H1 (cell line): ENCODE data around the gene EYA4.

ENCODE experiments used
- CTCF ChIP-seq, 3 experiments: IDR thresholded peaks; 1 replicate in 2 of 3; 2 replicates in 1 of 3; pipeline versions ENCODE4 v1.5.1 to v1.6.1; 2011; ENCODE audit warnings: low read length in 3 of 3, mild to moderate bottlenecking in 3 of 3, inconsistent platforms in 2 of 3, low read depth in 1 of 3, moderate library complexity in 1 of 3; ENCODE audit not compliant: insufficient read depth in 1 of 3; ENCODE audit errors: control extremely low read depth in 1 of 3
- FOSL1 ChIP-seq: IDR thresholded peaks from 2 replicates; pipeline ENCODE4 v1.6.1; 2011; ENCODE audit warnings: mild to moderate bottlenecking, low read depth, low read length, moderate library complexity; ENCODE audit not compliant: insufficient read depth
- PHF8 ChIP-seq: fragments of 200-600 bp; sonication (generic); conservative IDR thresholded peaks from 2 replicates; pipeline ENCODE4 v1.7.1; 2012; ENCODE audit warnings: low read depth, mild to moderate bottlenecking, inconsistent platforms, low read length, moderate library complexity
- POLR2A ChIP-seq, 2 experiments: IDR thresholded peaks; 1 replicate in 1 of 2; 2 replicates in 1 of 2; pipeline ENCODE4 v1.6.1; 2011; ENCODE audit warnings: low read depth in 2 of 2, low read length in 2 of 2, mild to moderate bottlenecking in 2 of 2; ENCODE audit errors: control extremely low read depth in 1 of 2
- RAD21 ChIP-seq, 2 experiments: IDR thresholded peaks in 1 of 2; conservative IDR thresholded peaks in 1 of 2; 2 replicates each; pipeline ENCODE4 v1.6.1; 2011; ENCODE audit warnings: low read depth in 2 of 2, low read length in 2 of 2, improper control_type of control experiment in 1 of 2, inconsistent platforms in 1 of 2, mild to moderate bottlenecking in 1 of 2, moderate library complexity in 1 of 2
- TAF7 ChIP-seq: optimal IDR thresholded peaks from 2 replicates; pipeline ENCODE3; 2011; ENCODE audit warnings: low read depth, mild to moderate bottlenecking, inconsistent platforms, low read length, moderate library complexity, borderline replicate concordance
- YY1 ChIP-seq: IDR thresholded peaks from 2 replicates; pipeline ENCODE4 v1.6.1; 2011; ENCODE audit warnings: low read depth, mild to moderate bottlenecking, low read length

GRCh38 chr6:133410638-133411435, 169.7 kb downstream of the EYA4 start:
- TF ChIP-seq YY1 (no peak), POLR2A (IDR thresholded peaks at IDR 0.05; ENCODE audit: control extremely low read depth in 1 of 2, low read depth in 2 of 2, low read length in 2 of 2) (no peak), CTCF (IDR thresholded peaks at IDR 0.05; ENCODE audit: control extremely low read depth in 1 of 3, insufficient read depth in 1 of 3, low read depth in 1 of 3, low read length in 3 of 3) (no peak), FOSL1 (no peak), RAD21 (IDR thresholded peaks at IDR 0.05 in 1 of 2, conservative IDR thresholded peaks at IDR 0.05 in 1 of 2; ENCODE audit: low read depth in 2 of 2, low read length in 2 of 2) (no peak), PHF8 (no peak), TAF7 (no peak)
